PFSK-1 (cell line): ENCODE results near the gene C5.

Experiments used
- POLR2AphosphoS5 ChIP-seq: IDR thresholded peaks from 2 replicates; pipeline ENCODE4 v1.6.1; 2012; ENCODE audit warnings: low read depth, mild to moderate bottlenecking, control low read depth, low read length, moderate library complexity
- TAF1 ChIP-seq: IDR thresholded peaks from 2 replicates; pipeline ENCODE4 v1.6.1; 2012; ENCODE audit warnings: low read length, control low read depth, borderline replicate concordance; ENCODE audit not compliant: insufficient read depth
- TF ChIP-seq, protein P1 (sequence below), 2 experiments: IDR thresholded peaks; 2 replicates each; pipeline versions ENCODE4 v1.6.1 to v1.8.0; 2011 to 2012; ENCODE audit warnings: low read depth in 2 of 2, low read length in 2 of 2, control low read depth in 1 of 2, inconsistent platforms in 1 of 2, mild to moderate bottlenecking in 1 of 2, moderate library complexity in 1 of 2; ENCODE audit not compliant: insufficient read depth in 1 of 2

DNA sequence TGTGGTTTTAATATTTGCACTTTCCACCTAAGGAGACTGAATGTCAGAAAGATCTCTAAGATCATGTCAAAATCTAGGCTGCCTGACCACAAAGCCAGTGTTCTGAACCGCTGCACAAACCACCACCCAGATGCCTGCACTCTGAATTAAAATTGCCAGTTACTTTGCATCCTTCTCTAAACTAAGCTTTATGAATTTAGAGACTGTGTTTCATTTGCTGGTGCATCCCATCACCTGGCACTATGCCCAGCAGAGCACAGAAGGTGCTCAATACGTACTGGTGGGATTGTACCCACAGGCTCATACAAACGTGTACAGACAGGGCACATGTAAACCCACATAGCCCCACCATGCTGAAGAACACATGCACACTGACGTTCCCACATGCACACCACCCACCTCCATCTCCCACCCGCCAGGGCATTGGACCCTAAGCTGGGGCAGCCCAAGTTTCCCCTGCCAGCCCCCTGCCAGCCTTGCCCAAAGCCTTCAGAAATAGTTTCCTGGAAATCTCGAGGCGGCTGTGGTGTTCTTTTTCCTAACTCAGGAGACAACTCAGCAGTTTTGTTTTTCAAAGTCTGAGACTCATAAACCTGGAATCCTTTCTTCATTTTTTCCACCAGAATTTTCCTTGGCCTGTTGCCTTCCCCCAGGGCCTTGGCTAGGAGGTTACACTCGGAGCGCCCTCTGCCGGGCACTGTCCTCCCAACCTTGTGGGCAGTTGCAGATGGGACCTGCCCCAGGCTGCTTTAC is 113.9 kb downstream of the C5 start:
- TF ChIP-seq TAF1 (no peak), POLR2AphosphoS5 (no peak)
- TF ChIP-seq, protein P1, sequence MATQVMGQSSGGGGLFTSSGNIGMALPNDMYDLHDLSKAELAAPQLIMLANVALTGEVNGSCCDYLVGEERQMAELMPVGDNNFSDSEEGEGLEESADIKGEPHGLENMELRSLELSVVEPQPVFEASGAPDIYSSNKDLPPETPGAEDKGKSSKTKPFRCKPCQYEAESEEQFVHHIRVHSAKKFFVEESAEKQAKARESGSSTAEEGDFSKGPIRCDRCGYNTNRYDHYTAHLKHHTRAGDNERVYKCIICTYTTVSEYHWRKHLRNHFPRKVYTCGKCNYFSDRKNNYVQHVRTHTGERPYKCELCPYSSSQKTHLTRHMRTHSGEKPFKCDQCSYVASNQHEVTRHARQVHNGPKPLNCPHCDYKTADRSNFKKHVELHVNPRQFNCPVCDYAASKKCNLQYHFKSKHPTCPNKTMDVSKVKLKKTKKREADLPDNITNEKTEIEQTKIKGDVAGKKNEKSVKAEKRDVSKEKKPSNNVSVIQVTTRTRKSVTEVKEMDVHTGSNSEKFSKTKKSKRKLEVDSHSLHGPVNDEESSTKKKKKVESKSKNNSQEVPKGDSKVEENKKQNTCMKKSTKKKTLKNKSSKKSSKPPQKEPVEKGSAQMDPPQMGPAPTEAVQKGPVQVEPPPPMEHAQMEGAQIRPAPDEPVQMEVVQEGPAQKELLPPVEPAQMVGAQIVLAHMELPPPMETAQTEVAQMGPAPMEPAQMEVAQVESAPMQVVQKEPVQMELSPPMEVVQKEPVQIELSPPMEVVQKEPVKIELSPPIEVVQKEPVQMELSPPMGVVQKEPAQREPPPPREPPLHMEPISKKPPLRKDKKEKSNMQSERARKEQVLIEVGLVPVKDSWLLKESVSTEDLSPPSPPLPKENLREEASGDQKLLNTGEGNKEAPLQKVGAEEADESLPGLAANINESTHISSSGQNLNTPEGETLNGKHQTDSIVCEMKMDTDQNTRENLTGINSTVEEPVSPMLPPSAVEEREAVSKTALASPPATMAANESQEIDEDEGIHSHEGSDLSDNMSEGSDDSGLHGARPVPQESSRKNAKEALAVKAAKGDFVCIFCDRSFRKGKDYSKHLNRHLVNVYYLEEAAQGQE (IDR thresholded peaks at IDR 0.05; ENCODE audit: insufficient read depth in 1 of 2, low read depth in 2 of 2, low read length in 2 of 2) = no peak
